HG03558 (cell line): Measurements from ENCODE around the gene PCCA.
"Not testable (repeated sequence)": the region's sequence is repeated elsewhere in the genome, so short reads cannot be mapped to it uniquely, and the experiment has no call there.

Experiments used
- ATAC-seq: cut with Tn5 transposase; IDR thresholded peaks from one replicate; pipeline ENCODE4 v1.9.1; 2021; ENCODE audit warnings: moderate number of reproducible peaks; ENCODE audit not compliant: unreplicated experiment; ENCODE audit errors: extremely low read depth

The PCCA gene

GRCh38 chr13:100179276-100179675, 90.4 kb downstream of the PCCA start:
- no peak for ATAC-seq

- ATAC-seq, result no peak
Measured at GRCh38 chr13:100182900-100183490, 94.1 kb downstream of the PCCA start.

DNA sequence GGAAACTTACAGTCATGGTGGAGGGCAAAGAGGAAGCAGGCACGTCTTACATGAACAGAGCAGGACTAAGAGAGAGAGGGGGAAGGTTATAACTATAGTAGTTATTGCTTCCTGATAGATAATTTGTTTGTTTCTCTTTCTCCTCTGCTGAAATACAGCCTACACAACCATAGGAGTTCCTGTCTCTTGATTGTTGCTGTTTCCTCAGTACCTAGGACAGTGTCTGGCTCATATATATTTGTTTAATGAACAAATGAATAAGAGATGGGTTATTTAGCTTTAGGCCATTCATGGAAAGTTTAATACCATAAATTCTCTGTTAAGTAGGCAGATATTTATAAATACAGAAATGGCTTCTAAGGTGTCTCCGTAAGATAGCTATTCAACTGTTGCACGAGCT, 95.2 kb downstream of the PCCA start:
- ATAC-seq, result no peak

GRCh38 chr13:100195568-100195967, 106.7 kb downstream of the PCCA start:
- ATAC-seq, result no peak

- no peak for ATAC-seq
Measured at GRCh38 chr13:100196375-100196774, 107.5 kb downstream of the PCCA start.

- no peak for ATAC-seq
Measured at GRCh38 chr13:100197116-100197515, 108.2 kb downstream of the PCCA start.

- ATAC-seq, result no peak
Measured at GRCh38 chr13:100197591-100198365, 108.9 kb downstream of the PCCA start.

GRCh38 chr13:100203696-100204367, 114.9 kb downstream of the PCCA start:
- ATAC-seq, result no peak

DNA sequence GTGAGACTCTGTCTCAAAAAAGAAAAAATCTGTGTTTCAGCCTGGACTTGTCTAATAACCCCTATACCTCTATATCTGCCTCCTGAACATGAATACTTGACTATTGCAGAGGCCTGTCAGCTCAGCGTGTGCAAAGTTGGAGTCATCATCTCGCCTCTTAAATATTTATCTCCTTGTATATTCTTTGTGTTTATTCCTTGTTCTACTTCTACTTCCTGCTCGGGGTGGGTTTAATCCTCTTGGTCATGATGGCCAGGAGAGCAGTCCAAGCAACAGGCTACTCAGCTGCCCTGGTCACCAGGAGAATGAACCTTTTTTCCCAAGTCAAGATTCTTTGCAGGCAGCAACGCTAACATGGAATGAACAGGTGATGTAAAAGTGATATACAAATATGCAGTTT, 119.1 kb downstream of the PCCA start:
- ATAC-seq, result no peak

DNA sequence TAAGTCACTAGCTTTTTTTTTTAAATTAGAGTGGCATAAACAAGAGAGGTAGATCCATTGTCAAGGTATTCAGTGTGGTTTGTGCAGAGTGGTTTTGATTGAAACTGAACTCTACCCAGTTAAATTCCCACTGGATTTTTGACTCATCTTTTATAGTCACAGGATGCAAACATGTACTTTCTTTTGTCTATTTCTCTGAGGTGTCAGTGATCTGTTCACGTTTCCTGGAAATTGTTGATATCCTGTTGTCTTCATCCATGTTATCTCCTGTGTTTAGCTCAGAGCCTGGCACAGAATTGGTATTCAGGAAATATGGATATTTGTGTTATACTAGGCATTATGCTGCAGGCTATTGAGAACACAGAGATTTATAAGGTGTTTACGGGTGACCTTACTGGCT, 119.7 kb downstream of the PCCA start:
- ATAC-seq, result no peak

DNA sequence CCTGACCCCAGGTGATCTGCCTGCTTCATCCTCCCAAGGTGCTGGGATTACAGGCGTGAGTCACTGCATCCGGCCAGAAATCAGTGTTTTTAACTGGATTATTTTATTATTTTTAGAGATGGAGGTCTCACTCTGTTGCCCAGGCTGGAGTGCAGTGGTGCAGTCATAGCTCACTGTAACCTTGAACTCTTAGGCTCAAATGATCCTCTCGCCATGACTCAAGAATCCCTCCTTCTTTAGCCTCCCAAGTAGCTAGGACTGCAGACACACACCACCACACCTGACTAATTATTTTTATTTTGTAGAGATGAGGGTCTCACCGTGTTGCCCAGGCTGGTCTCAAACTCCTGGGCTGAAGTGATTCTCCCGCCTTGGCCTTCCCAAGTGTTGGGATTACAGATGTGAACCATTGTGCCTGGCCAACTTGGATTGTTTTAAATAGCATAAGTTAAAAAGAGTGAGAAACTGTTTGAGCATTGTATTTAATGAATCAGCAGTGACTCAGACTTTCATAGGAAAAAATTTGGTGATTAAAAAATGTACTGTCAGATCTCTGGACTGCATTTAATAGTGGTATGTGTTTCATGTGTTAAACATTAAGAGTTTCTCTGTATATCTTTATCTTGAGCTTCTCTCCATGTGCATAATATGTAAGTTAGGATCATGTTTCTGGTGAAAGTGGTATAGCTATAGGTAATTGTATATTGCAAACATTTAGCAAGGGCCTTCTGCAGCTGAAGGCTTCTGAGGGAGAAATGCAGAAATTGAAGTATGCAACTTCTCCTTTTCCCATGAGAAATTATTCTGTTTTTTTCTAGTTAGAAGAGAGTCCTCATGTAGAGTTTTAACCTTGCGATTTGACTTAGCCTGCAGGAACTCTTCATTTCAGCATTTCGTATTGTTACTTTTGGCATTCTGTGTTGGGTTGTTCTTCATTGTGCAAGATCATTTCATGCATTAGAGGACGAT, 121.2 kb downstream of the PCCA start:
- ATAC-seq, result no peak

- ATAC-seq, result no peak
Measured at GRCh38 chr13:100211016-100211710, 122.3 kb downstream of the PCCA start.

- no peak for ATAC-seq
Measured at GRCh38 chr13:100212904-100213553, 124.1 kb downstream of the PCCA start.

DNA sequence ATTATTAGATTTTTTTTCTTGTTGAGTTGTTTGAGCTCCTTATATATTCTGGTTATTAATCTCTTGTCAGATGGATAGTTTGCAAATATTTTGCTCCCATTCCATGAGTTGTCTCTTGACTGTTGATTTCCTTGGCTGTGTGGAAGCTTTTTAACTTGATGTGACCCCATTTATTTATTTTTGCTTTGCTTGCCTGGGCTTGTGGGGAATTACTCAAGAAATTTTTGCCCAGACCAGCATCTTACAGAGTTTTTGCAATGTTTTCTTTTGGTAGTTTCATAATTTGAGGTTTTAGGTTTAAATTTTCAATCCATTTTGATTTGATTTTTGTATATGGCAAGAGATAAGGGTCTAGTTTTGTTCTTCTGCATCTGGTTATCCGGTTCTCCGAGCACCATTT, 124.7 kb downstream of the PCCA start:
- ATAC-seq, result no peak

- no peak for ATAC-seq
Measured at GRCh38 chr13:100214886-100215285, 126.0 kb downstream of the PCCA start.

GRCh38 chr13:100221166-100221565, 132.3 kb downstream of the PCCA start:
- no peak for ATAC-seq

- ATAC-seq, result not testable (repeated sequence)
Measured at GRCh38 chr13:100223966-100224530, 135.2 kb downstream of the PCCA start.

DNA sequence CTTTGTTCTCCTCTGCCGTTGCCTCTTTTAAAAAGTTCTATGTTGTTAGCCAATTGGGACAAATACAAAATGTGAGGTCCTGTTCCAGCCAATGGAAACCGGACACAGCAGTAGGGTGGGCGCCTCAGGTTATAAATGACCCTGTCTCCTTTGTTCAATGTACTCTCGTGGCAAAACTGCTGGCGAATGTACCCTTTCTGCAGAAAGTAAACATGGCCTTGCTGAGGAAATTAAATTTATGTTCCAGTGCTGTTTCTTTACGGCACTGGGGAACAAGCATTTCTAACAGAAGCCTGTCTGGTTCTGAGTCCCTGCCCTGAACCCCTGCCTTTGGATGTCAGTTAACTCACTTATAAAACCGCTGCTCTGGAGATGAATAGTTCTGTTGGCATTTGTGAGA, 140.7 kb downstream of the PCCA start:
- ATAC-seq, result no peak

- no peak for ATAC-seq
Measured at GRCh38 chr13:100230769-100231149, 141.9 kb downstream of the PCCA start.
